ENCODE data around the gene KIAA1614.

- no peak for TF ChIP-seq CTCF (IDR thresholded peaks at IDR 0.05; ENCODE audit: low read depth, low read length)
- TF ChIP-seq EZH2phosphoT487 (IDR thresholded peaks at IDR 0.05; ENCODE audit: low read depth), result no peak
Observed at GRCh38 chr1:180934563-180934962, 21.9 kb downstream of the KIAA1614 start.
